ENCODE results near the gene SDR42E2.

- no peak for TF ChIP-seq CTCF (IDR thresholded peaks at IDR 0.05)
- TF ChIP-seq CHD2 (IDR thresholded peaks at IDR 0.05; ENCODE audit: low read length, partially characterized antibody), result no peak
- TF ChIP-seq POLR2A (IDR thresholded peaks at IDR 0.05; ENCODE audit: low read length), result no peak
- TF ChIP-seq SMC3 (IDR thresholded peaks at IDR 0.05), result no peak
- TF ChIP-seq ESRRA (IDR thresholded peaks at IDR 0.05; ENCODE audit: borderline replicate concordance, low read length), result no peak
These were observed 3.4 kb downstream of the SDR42E2 start for GRCh38 chr16:22165508-22166285.

Measured in A549 (cell line).